ENCODE measurements around the gene PRKAR1B. TPM values are rescaled to one million over a fixed set of nuclear protein-coding genes. Genes with fewer than 3 reads are reported as not detected.
A peak's percentile ranks its signal among the peaks of the same experiment; 100 is the strongest.
"Not testable (repeated sequence)": the region's sequence is repeated elsewhere in the genome, so short reads cannot be mapped to it uniquely, and the experiment has no call there.

Gene PRKAR1B
- total RNA-seq, 1 donor from 2014 or later, result 19.3 TPM

- H3K27ac ChIP-seq (ENCODE audit: low read depth, low read length), result no peak overlapping the region
- no peak overlapping the region for H3K4me3 ChIP-seq (ENCODE audit: low read length in 3 of 3)
- no peaks in the 10 kb centered on the region for H3K9me3 ChIP-seq (ENCODE audit: control insufficient read depth in 3 of 3, low read length in 3 of 3)
- H3K4me1 ChIP-seq (ENCODE audit: control insufficient read depth in 3 of 3, insufficient read depth in 3 of 3, low read length in 3 of 3), result peaks cover 0 to 2% (median 2%) of the 10 kb centered on the region in 3 donors
- no peak overlapping the region for H3K9ac ChIP-seq (ENCODE audit: low read depth in 1 of 3, low read length in 3 of 3)
- H3K36me3 ChIP-seq (ENCODE audit: control insufficient read depth in 3 of 3, insufficient read depth in 3 of 3, low read length in 3 of 3), result peaks cover 19 to 30% (median 24%) of the 10 kb centered on the region in 3 donors
- H3K27me3 ChIP-seq (ENCODE audit: control insufficient read depth in 3 of 3, insufficient read depth in 3 of 3, low read length in 3 of 3), result no peaks in the 10 kb centered on the region
These were observed 23.2 kb upstream of the PRKAR1B start for GRCh38 chr7:750111-750905.

- H3K27ac ChIP-seq (ENCODE audit: low read depth, low read length), result no peak overlapping the region
- H3K9ac ChIP-seq (ENCODE audit: low read depth in 1 of 3, low read length in 3 of 3), result peak overlapping the region in 1 of 3 donors; percentile 8
- H3K27me3 ChIP-seq (ENCODE audit: control insufficient read depth in 3 of 3, insufficient read depth in 3 of 3, low read length in 3 of 3), result no peaks in the 10 kb centered on the region
- peaks cover 0 to 2% (median 2%) of the 10 kb centered on the region in 3 donors for H3K4me1 ChIP-seq (ENCODE audit: control insufficient read depth in 3 of 3, insufficient read depth in 3 of 3, low read length in 3 of 3)
- no peaks in the 10 kb centered on the region for H3K9me3 ChIP-seq (ENCODE audit: control insufficient read depth in 3 of 3, low read length in 3 of 3)
- H3K36me3 ChIP-seq (ENCODE audit: control insufficient read depth in 3 of 3, insufficient read depth in 3 of 3, low read length in 3 of 3), result peaks cover 16 to 23% (median 18%) of the 10 kb centered on the region in 3 donors
- no peak overlapping the region for H3K4me3 ChIP-seq (ENCODE audit: low read length in 3 of 3)
These were observed 22.1 kb upstream of the PRKAR1B start for GRCh38 chr7:749140-749551.

GRCh38 chr7:748446-748845 lies 21.4 kb upstream of the PRKAR1B start:
- H3K36me3 ChIP-seq (ENCODE audit: control insufficient read depth in 3 of 3, insufficient read depth in 3 of 3, low read length in 3 of 3), result peaks cover 16 to 20% (median 17%) of the 10 kb centered on the region in 3 donors
- no peak overlapping the region for H3K27ac ChIP-seq (ENCODE audit: low read depth, low read length)
- H3K9ac ChIP-seq (ENCODE audit: low read depth in 1 of 3, low read length in 3 of 3), result no peak overlapping the region
- H3K4me3 ChIP-seq (ENCODE audit: low read length in 3 of 3), result no peak overlapping the region
- peaks cover 0 to 2% (median 2%) of the 10 kb centered on the region in 3 donors for H3K4me1 ChIP-seq (ENCODE audit: control insufficient read depth in 3 of 3, insufficient read depth in 3 of 3, low read length in 3 of 3)
- H3K27me3 ChIP-seq (ENCODE audit: control insufficient read depth in 3 of 3, insufficient read depth in 3 of 3, low read length in 3 of 3), result no peaks in the 10 kb centered on the region
- H3K9me3 ChIP-seq (ENCODE audit: control insufficient read depth in 3 of 3, low read length in 3 of 3), result no peaks in the 10 kb centered on the region

- Histone ChIP-seq H3K4me3 (ENCODE audit: low read length in 3 of 3) (no peak overlapping the region), H3K9ac (ENCODE audit: low read depth in 1 of 3, low read length in 3 of 3) (no peak overlapping the region), H3K27me3 (ENCODE audit: control insufficient read depth in 3 of 3, insufficient read depth in 3 of 3, low read length in 3 of 3) (no peaks in the 10 kb centered on the region), H3K36me3 (ENCODE audit: control insufficient read depth in 3 of 3, insufficient read depth in 3 of 3, low read length in 3 of 3) (peaks cover 17 to 20% (median 17%) of the 10 kb centered on the region in 3 donors), H3K9me3 (ENCODE audit: control insufficient read depth in 3 of 3, low read length in 3 of 3) (no peaks in the 10 kb centered on the region), H3K27ac (ENCODE audit: low read depth, low read length) (no peak overlapping the region), H3K4me1 (ENCODE audit: control insufficient read depth in 3 of 3, insufficient read depth in 3 of 3, low read length in 3 of 3) (peaks cover 0 to 2% (median 2%) of the 10 kb centered on the region in 3 donors)
These were observed 20.1 kb upstream of the PRKAR1B start for GRCh38 chr7:747186-747585.

- Histone ChIP-seq H3K27ac (ENCODE audit: low read depth, low read length) (no peak overlapping the region), H3K9me3 (ENCODE audit: control insufficient read depth in 3 of 3, low read length in 3 of 3) (no peaks in the 10 kb centered on the region), H3K27me3 (ENCODE audit: control insufficient read depth in 3 of 3, insufficient read depth in 3 of 3, low read length in 3 of 3) (no peaks in the 10 kb centered on the region), H3K4me1 (ENCODE audit: control insufficient read depth in 3 of 3, insufficient read depth in 3 of 3, low read length in 3 of 3) (peaks cover 0 to 2% (median 2%) of the 10 kb centered on the region in 3 donors), H3K4me3 (ENCODE audit: low read length in 3 of 3) (no peak overlapping the region), H3K36me3 (ENCODE audit: control insufficient read depth in 3 of 3, insufficient read depth in 3 of 3, low read length in 3 of 3) (peaks cover 21 to 28% (median 22%) of the 10 kb centered on the region in 3 donors), H3K9ac (ENCODE audit: low read depth in 1 of 3, low read length in 3 of 3) (no peak overlapping the region)
These were observed 19.3 kb upstream of the PRKAR1B start for GRCh38 chr7:746155-747061.

GRCh38 chr7:745431-746154 lies 18.5 kb upstream of the PRKAR1B start:
- Histone ChIP-seq H3K27ac (ENCODE audit: low read depth, low read length) (no peak overlapping the region), H3K4me1 (ENCODE audit: control insufficient read depth in 3 of 3, insufficient read depth in 3 of 3, low read length in 3 of 3) (peaks cover 0 to 2% (median 2%) of the 10 kb centered on the region in 3 donors), H3K27me3 (ENCODE audit: control insufficient read depth in 3 of 3, insufficient read depth in 3 of 3, low read length in 3 of 3) (no peaks in the 10 kb centered on the region), H3K9ac (ENCODE audit: low read depth in 1 of 3, low read length in 3 of 3) (no peak overlapping the region), H3K36me3 (ENCODE audit: control insufficient read depth in 3 of 3, insufficient read depth in 3 of 3, low read length in 3 of 3) (peaks cover 24 to 33% (median 26%) of the 10 kb centered on the region in 3 donors), H3K9me3 (ENCODE audit: control insufficient read depth in 3 of 3, low read length in 3 of 3) (no peaks in the 10 kb centered on the region), H3K4me3 (ENCODE audit: low read length in 3 of 3) (no peak overlapping the region)

- Histone ChIP-seq H3K9me3 (ENCODE audit: control insufficient read depth in 3 of 3, low read length in 3 of 3) (no peaks in the 10 kb centered on the region), H3K4me3 (ENCODE audit: low read length in 3 of 3) (no peak overlapping the region), H3K36me3 (ENCODE audit: control insufficient read depth in 3 of 3, insufficient read depth in 3 of 3, low read length in 3 of 3) (peaks cover 26 to 33% (median 32%) of the 10 kb centered on the region in 3 donors), H3K4me1 (ENCODE audit: control insufficient read depth in 3 of 3, insufficient read depth in 3 of 3, low read length in 3 of 3) (peaks cover 0 to 2% (median 0%) of the 10 kb centered on the region in 3 donors), H3K27me3 (ENCODE audit: control insufficient read depth in 3 of 3, insufficient read depth in 3 of 3, low read length in 3 of 3) (no peaks in the 10 kb centered on the region), H3K27ac (ENCODE audit: low read depth, low read length) (no peak overlapping the region), H3K9ac (ENCODE audit: low read depth in 1 of 3, low read length in 3 of 3) (no peak overlapping the region)
These were observed 17.9 kb upstream of the PRKAR1B start for GRCh38 chr7:744854-745430.

- not testable (repeated sequence) for H3K9me3 ChIP-seq (ENCODE audit: control insufficient read depth in 3 of 3, low read length in 3 of 3); H3K27ac ChIP-seq (ENCODE audit: low read depth, low read length); H3K27me3 ChIP-seq (ENCODE audit: control insufficient read depth in 3 of 3, insufficient read depth in 3 of 3, low read length in 3 of 3); H3K9ac ChIP-seq (ENCODE audit: low read depth in 1 of 3, low read length in 3 of 3); H3K4me1 ChIP-seq (ENCODE audit: control insufficient read depth in 3 of 3, insufficient read depth in 3 of 3, low read length in 3 of 3); H3K4me3 ChIP-seq (ENCODE audit: low read length in 3 of 3)
- H3K36me3 ChIP-seq (ENCODE audit: control insufficient read depth in 3 of 3, insufficient read depth in 3 of 3, low read length in 3 of 3), result peaks cover 31 to 34% (median 33%) of the 10 kb centered on the region in 3 donors
These were observed 17.0 kb upstream of the PRKAR1B start for GRCh38 chr7:744128-744520.

GRCh38 chr7:743341-744127 lies 16.5 kb upstream of the PRKAR1B start:
- peaks cover 31 to 33% (median 33%) of the 10 kb centered on the region in 3 donors for H3K36me3 ChIP-seq (ENCODE audit: control insufficient read depth in 3 of 3, insufficient read depth in 3 of 3, low read length in 3 of 3)
- not testable (repeated sequence) for H3K27ac ChIP-seq (ENCODE audit: low read depth, low read length); H3K4me1 ChIP-seq (ENCODE audit: control insufficient read depth in 3 of 3, insufficient read depth in 3 of 3, low read length in 3 of 3); H3K4me3 ChIP-seq (ENCODE audit: low read length in 3 of 3); H3K27me3 ChIP-seq (ENCODE audit: control insufficient read depth in 3 of 3, insufficient read depth in 3 of 3, low read length in 3 of 3); H3K9ac ChIP-seq (ENCODE audit: low read depth in 1 of 3, low read length in 3 of 3); H3K9me3 ChIP-seq (ENCODE audit: control insufficient read depth in 3 of 3, low read length in 3 of 3)
